ENCODE results near the gene PTPRO.

The PTPRO gene

GRCh38 chr12:15350643-15351042 lies 28.3 kb downstream of the PTPRO start:
- DNase-seq (ENCODE audit: low read depth) = no peak

GRCh38 chr12:15355766-15356165 lies 33.5 kb downstream of the PTPRO start:
- no peak for DNase-seq (ENCODE audit: low read depth)

GRCh38 chr12:15356951-15357364 lies 34.6 kb downstream of the PTPRO start:
- DNase-seq (ENCODE audit: low read depth) = no peak

- no peak for DNase-seq (ENCODE audit: low read depth)
Observed at GRCh38 chr12:15364221-15365160, 42.2 kb downstream of the PTPRO start.

GRCh38 chr12:15368812-15369211 lies 46.5 kb downstream of the PTPRO start:
- no peak for DNase-seq (ENCODE audit: low read depth)

GRCh38 chr12:15372352-15372751 lies 50.0 kb downstream of the PTPRO start:
- DNase-seq (ENCODE audit: low read depth) = no peak

- no peak for DNase-seq (ENCODE audit: low read depth)
Observed at GRCh38 chr12:15387772-15388171, 65.5 kb downstream of the PTPRO start.

GRCh38 chr12:15389561-15389960 lies 67.3 kb downstream of the PTPRO start:
- DNase-seq (ENCODE audit: low read depth) = no peak

- DNase-seq (ENCODE audit: low read depth) = no peak
Observed at GRCh38 chr12:15393037-15393436, 70.7 kb downstream of the PTPRO start.

GRCh38 chr12:15393995-15394394 lies 71.7 kb downstream of the PTPRO start:
- no peak for DNase-seq (ENCODE audit: low read depth)

- no peak for DNase-seq (ENCODE audit: low read depth)
Observed at GRCh38 chr12:15404485-15404884, 82.2 kb downstream of the PTPRO start.

- DNase-seq (ENCODE audit: low read depth) = no peak
Observed at GRCh38 chr12:15405606-15406005, 83.3 kb downstream of the PTPRO start.

GRCh38 chr12:15407025-15407424 lies 84.7 kb downstream of the PTPRO start:
- no peak for DNase-seq (ENCODE audit: low read depth)

- DNase-seq (ENCODE audit: low read depth) = no peak
Observed at GRCh38 chr12:15411842-15412241, 89.5 kb downstream of the PTPRO start.

GRCh38 chr12:15417691-15418090 lies 95.4 kb downstream of the PTPRO start:
- DNase-seq (ENCODE audit: low read depth) = no peak

GRCh38 chr12:15423629-15424028 lies 101.3 kb downstream of the PTPRO start:
- no peak for DNase-seq (ENCODE audit: low read depth)

- no peak for DNase-seq (ENCODE audit: low read depth)
Observed at GRCh38 chr12:15427913-15428312, 105.6 kb downstream of the PTPRO start.

GRCh38 chr12:15428632-15429031 lies 106.3 kb downstream of the PTPRO start:
- DNase-seq (ENCODE audit: low read depth) = no peak

GRCh38 chr12:15429262-15429661 lies 107.0 kb downstream of the PTPRO start:
- no peak for DNase-seq (ENCODE audit: low read depth)

GRCh38 chr12:15435597-15435996 lies 113.3 kb downstream of the PTPRO start:
- no peak for DNase-seq (ENCODE audit: low read depth)

GRCh38 chr12:15439459-15439858 lies 117.2 kb downstream of the PTPRO start:
- DNase-seq (ENCODE audit: low read depth) = no peak

- DNase-seq (ENCODE audit: low read depth) = no peak
Observed at GRCh38 chr12:15443050-15443449, 120.7 kb downstream of the PTPRO start.

GRCh38 chr12:15443611-15444010 lies 121.3 kb downstream of the PTPRO start:
- DNase-seq (ENCODE audit: low read depth) = no peak

- no peak for DNase-seq (ENCODE audit: low read depth)
Observed at GRCh38 chr12:15444523-15444922, 122.2 kb downstream of the PTPRO start.
